ENCODE results near the gene MMP3.
A peak's percentile ranks its signal among the peaks of the same experiment; 100 is the strongest.

Gene MMP3

GRCh38 chr11:102830001-102830727 lies 13.2 kb downstream of the MMP3 start:
- H3K27ac ChIP-seq (ENCODE audit: poor library complexity, severe bottlenecking): peak overlapping the region; percentile 29
- no peaks in the 10 kb centered on the region for H3K36me3 ChIP-seq (ENCODE audit: low read depth)
- H3K27me3 ChIP-seq (ENCODE audit: insufficient read depth, poor library complexity, severe bottlenecking): no peaks in the 10 kb centered on the region
- H3K4me1 ChIP-seq (ENCODE audit: insufficient read depth, poor library complexity, severe bottlenecking): peaks cover 10% of the 10 kb centered on the region
- ATAC-seq (ENCODE audit: low read depth): peak; percentile 64
- no peaks in the 10 kb centered on the region for H3K9me3 ChIP-seq (ENCODE audit: severe bottlenecking)
- no peak overlapping the region for H3K4me3 ChIP-seq (ENCODE audit: severe bottlenecking)
- no peak for TF ChIP-seq CTCF (IDR thresholded peaks at IDR 0.05; ENCODE audit: poor library complexity, severe bottlenecking)
- DNase-seq (ENCODE audit: low spot score): no peak

DNA sequence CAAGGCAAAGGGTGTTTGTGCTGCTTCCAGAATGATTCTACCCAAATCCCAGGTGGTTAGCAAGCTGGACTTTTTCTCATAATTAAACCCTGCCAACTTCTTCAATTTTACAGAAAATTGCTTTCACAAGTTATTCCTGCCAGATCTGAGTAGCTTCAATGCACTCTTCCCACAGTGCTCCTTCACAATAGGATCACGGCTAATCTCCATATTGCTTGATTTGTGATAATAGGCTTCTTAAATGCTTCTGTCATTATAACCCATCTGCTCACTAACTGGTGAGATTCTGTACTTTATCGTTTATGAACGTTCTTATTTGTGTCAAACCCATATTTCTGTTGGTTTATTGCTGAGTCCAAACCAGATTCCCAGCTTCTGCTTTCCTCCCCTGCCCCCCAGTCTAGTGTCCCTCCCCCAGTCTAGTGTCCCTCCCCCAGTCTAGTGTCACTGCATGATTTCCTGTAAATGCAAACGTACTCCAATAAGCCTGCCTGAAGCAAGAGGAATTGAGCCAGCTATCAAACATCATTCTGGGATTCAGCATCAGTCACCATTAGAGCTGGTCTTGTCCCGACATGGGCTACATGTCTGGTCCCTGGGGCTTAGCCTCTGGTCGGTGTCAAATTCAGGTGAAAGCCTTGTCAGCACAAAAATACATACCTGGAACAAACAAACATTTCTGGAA lies 14.0 kb downstream of the MMP3 start:
- TF ChIP-seq CTCF (IDR thresholded peaks at IDR 0.05; ENCODE audit: poor library complexity, severe bottlenecking): no peak
- ATAC-seq (ENCODE audit: low read depth) (no peak), DNase-seq (ENCODE audit: low spot score) (no peak)
- H3K4me3 ChIP-seq (ENCODE audit: severe bottlenecking): no peak overlapping the region
- H3K27ac ChIP-seq (ENCODE audit: poor library complexity, severe bottlenecking): peak overlapping the region; percentile 29
- H3K4me1 ChIP-seq (ENCODE audit: insufficient read depth, poor library complexity, severe bottlenecking): peaks cover 10% of the 10 kb centered on the region
- no peaks in the 10 kb centered on the region for H3K9me3 ChIP-seq (ENCODE audit: severe bottlenecking)
- H3K36me3 ChIP-seq (ENCODE audit: low read depth): no peaks in the 10 kb centered on the region
- H3K27me3 ChIP-seq (ENCODE audit: insufficient read depth, poor library complexity, severe bottlenecking): no peaks in the 10 kb centered on the region

GRCh38 chr11:102824556-102824955 lies 18.9 kb downstream of the MMP3 start:
- no peak overlapping the region for H3K27ac ChIP-seq (ENCODE audit: poor library complexity, severe bottlenecking)
- ATAC-seq (ENCODE audit: low read depth) (no peak), DNase-seq (ENCODE audit: low spot score) (no peak)
- H3K4me3 ChIP-seq (ENCODE audit: severe bottlenecking): no peak overlapping the region
- no peak for TF ChIP-seq CTCF (IDR thresholded peaks at IDR 0.05; ENCODE audit: poor library complexity, severe bottlenecking)
- H3K27me3 ChIP-seq (ENCODE audit: insufficient read depth, poor library complexity, severe bottlenecking): no peaks in the 10 kb centered on the region
- peaks cover 2% of the 10 kb centered on the region for H3K4me1 ChIP-seq (ENCODE audit: insufficient read depth, poor library complexity, severe bottlenecking)
- no peaks in the 10 kb centered on the region for H3K9me3 ChIP-seq (ENCODE audit: severe bottlenecking)
- no peaks in the 10 kb centered on the region for H3K36me3 ChIP-seq (ENCODE audit: low read depth)

- H3K27me3 ChIP-seq (ENCODE audit: insufficient read depth, poor library complexity, severe bottlenecking): no peaks in the 10 kb centered on the region
- no peak overlapping the region for H3K4me3 ChIP-seq (ENCODE audit: severe bottlenecking)
- no peak for DNase-seq (ENCODE audit: low spot score)
- H3K27ac ChIP-seq (ENCODE audit: poor library complexity, severe bottlenecking): no peak overlapping the region
- H3K36me3 ChIP-seq (ENCODE audit: low read depth): no peaks in the 10 kb centered on the region
- no peaks in the 10 kb centered on the region for H3K9me3 ChIP-seq (ENCODE audit: severe bottlenecking)
- no peaks in the 10 kb centered on the region for H3K4me1 ChIP-seq (ENCODE audit: insufficient read depth, poor library complexity, severe bottlenecking)
- TF ChIP-seq CTCF (IDR thresholded peaks at IDR 0.05; ENCODE audit: poor library complexity, severe bottlenecking): no peak
- ATAC-seq (ENCODE audit: low read depth): no peak
These were observed 23.9 kb downstream of the MMP3 start for GRCh38 chr11:102819491-102819890.

GRCh38 chr11:102813484-102813883 lies 29.9 kb downstream of the MMP3 start:
- no peak for TF ChIP-seq CTCF (IDR thresholded peaks at IDR 0.05; ENCODE audit: poor library complexity, severe bottlenecking)
- peak; percentile 78; the same call in 2 of the 3 replicates for ATAC-seq (ENCODE audit: low read depth)
- H3K9me3 ChIP-seq (ENCODE audit: severe bottlenecking): no peaks in the 10 kb centered on the region

More at GRCh38 chr11:102813484-102813883, 29.9 kb downstream of the MMP3 start:
- Histone ChIP-seq H3K4me3 (ENCODE audit: severe bottlenecking) (no peak overlapping the region), H3K36me3 (ENCODE audit: low read depth) (no peaks in the 10 kb centered on the region), H3K4me1 (ENCODE audit: insufficient read depth, poor library complexity, severe bottlenecking) (peaks cover 8% of the 10 kb centered on the region), H3K27me3 (ENCODE audit: insufficient read depth, poor library complexity, severe bottlenecking) (no peaks in the 10 kb centered on the region), H3K27ac (ENCODE audit: poor library complexity, severe bottlenecking) (no peak overlapping the region)
- no peak for DNase-seq (ENCODE audit: low spot score)
